HL-60 (cell line): ENCODE data around the gene LAP3.

Source experiments
- GABPA ChIP-seq: IDR thresholded peaks from 2 replicates; pipeline ENCODE4 v1.6.1; 2012; ENCODE audit warnings: low read depth
- POLR2AphosphoS5 ChIP-seq: IDR thresholded peaks from 2 replicates; pipeline ENCODE4 v1.6.1; 2012; ENCODE audit warnings: low read depth
- SPI1 ChIP-seq: IDR thresholded peaks from 2 replicates; pipeline ENCODE4 v1.6.1; 2012; ENCODE audit warnings: low read depth, mild to moderate bottlenecking, borderline replicate concordance
- TF ChIP-seq, protein P1 (sequence below): IDR thresholded peaks from one replicate; pipeline ENCODE4 v1.5.1; 2011; ENCODE audit warnings: low read length, control low read depth, inconsistent platforms; ENCODE audit not compliant: insufficient read depth
- TF ChIP-seq, protein P2 (sequence below): IDR thresholded peaks from 2 replicates; pipeline ENCODE4 v1.6.1; 2012; ENCODE audit warnings: low read depth; ENCODE audit not compliant: insufficient replicate concordance

DNA sequence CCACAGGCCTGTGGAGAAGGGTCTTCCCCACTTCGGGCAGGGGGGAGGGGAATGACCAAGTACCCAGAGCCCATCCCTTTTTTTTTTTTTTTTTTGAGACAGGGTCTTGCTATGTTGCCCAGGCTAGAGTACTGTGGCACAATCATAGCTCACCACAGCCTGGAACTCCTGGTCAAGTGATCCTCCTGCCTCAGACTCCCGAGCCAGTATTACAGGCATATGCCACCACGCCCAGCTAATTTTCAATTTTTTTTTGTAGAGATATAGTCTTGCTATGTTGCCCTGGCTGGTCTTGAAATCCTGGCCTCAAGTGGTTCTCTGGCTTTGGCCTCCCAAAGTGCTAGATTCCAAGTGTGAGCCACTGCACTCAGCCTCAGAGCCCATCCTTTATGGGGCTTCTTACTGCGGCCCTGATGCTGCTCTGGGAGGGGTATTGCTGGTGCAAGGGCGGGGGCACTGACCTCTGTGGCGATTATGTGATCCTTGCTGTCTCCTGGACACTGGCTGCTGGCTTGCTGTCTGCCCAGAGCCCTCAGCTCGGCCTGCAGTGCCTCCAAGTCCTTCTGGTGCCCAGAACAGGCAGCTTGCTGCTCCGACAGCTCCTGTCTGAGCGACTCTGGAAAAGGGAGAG is 70.3 kb downstream of the LAP3 start:
- TF ChIP-seq, protein P1, sequence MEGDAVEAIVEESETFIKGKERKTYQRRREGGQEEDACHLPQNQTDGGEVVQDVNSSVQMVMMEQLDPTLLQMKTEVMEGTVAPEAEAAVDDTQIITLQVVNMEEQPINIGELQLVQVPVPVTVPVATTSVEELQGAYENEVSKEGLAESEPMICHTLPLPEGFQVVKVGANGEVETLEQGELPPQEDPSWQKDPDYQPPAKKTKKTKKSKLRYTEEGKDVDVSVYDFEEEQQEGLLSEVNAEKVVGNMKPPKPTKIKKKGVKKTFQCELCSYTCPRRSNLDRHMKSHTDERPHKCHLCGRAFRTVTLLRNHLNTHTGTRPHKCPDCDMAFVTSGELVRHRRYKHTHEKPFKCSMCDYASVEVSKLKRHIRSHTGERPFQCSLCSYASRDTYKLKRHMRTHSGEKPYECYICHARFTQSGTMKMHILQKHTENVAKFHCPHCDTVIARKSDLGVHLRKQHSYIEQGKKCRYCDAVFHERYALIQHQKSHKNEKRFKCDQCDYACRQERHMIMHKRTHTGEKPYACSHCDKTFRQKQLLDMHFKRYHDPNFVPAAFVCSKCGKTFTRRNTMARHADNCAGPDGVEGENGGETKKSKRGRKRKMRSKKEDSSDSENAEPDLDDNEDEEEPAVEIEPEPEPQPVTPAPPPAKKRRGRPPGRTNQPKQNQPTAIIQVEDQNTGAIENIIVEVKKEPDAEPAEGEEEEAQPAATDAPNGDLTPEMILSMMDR: no peak
- TF ChIP-seq, protein P2, sequence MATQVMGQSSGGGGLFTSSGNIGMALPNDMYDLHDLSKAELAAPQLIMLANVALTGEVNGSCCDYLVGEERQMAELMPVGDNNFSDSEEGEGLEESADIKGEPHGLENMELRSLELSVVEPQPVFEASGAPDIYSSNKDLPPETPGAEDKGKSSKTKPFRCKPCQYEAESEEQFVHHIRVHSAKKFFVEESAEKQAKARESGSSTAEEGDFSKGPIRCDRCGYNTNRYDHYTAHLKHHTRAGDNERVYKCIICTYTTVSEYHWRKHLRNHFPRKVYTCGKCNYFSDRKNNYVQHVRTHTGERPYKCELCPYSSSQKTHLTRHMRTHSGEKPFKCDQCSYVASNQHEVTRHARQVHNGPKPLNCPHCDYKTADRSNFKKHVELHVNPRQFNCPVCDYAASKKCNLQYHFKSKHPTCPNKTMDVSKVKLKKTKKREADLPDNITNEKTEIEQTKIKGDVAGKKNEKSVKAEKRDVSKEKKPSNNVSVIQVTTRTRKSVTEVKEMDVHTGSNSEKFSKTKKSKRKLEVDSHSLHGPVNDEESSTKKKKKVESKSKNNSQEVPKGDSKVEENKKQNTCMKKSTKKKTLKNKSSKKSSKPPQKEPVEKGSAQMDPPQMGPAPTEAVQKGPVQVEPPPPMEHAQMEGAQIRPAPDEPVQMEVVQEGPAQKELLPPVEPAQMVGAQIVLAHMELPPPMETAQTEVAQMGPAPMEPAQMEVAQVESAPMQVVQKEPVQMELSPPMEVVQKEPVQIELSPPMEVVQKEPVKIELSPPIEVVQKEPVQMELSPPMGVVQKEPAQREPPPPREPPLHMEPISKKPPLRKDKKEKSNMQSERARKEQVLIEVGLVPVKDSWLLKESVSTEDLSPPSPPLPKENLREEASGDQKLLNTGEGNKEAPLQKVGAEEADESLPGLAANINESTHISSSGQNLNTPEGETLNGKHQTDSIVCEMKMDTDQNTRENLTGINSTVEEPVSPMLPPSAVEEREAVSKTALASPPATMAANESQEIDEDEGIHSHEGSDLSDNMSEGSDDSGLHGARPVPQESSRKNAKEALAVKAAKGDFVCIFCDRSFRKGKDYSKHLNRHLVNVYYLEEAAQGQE: no peak
- TF ChIP-seq SPI1: no peak
- TF ChIP-seq POLR2AphosphoS5: no peak
- TF ChIP-seq GABPA: no peak
